Measurements from ENCODE around the gene LIFR. TPM values are rescaled to one million over a fixed set of nuclear protein-coding genes. Genes with fewer than 3 reads are reported as not detected.

The LIFR gene
- total RNA-seq, 1 experiment from 2014 or later, result 10.4 TPM

- POLR2A ChIA-PET (ENCODE audit: unreplicated experiment), result interaction anchor here (1.0 kb wide), 1 partner anchor 52 kb away, joined by 3 read pairs; no protein-coding TSS in a partner anchor
- no peak overlapping the region for H2AFZ ChIP-seq (ENCODE audit: low read length)
- intact Hi-C loops (cut with micrococcal nuclease), result loop anchor here (1.0 to 5.0 kb wide), 3 partner anchors 48 to 208 kb away; no protein-coding TSS in a partner anchor
Observed at GRCh38 chr5:38598994-38599617, 42.7 kb upstream of the LIFR start.

DNA sequence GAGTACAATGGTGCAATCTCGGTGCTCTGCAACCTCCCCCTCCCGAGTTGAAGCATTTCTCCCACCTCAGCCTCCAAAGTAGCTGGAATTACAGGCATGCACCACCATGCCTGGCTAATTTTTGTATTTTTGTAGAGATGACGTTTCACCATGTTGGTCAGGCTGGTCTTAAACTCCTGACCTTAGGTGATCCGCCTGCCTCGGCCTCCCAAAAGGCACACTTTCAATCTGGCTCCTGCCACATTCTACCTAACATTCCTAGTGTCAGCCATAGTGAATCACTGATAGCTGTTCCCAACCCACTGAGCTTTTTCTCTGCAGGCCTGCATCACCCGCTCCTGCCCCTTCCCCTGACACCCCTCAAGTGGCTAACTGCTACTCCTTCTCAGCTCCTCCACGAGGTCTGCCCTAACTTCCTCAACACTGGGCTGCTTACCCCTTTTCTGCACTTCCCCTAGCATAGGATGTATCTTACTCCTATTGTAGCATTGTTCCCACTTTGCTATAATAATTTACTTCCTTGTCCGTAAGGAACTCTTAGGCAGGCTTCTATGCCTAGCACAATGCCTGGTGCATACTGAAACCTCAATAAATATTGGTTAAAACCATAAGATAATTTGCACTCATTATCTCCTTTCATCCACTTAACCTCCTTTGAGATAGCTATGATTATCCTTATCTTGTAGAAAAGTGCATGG is 42.0 kb upstream of the LIFR start:
- H3K9me2 ChIP-seq (replicated peaks; ENCODE audit: low read length), result no peaks in the 10 kb centered on the region
- no peak overlapping the region for H3K9ac ChIP-seq (ENCODE audit: low read length)
- H3F3A ChIP-seq (ENCODE audit: low read length, unreplicated experiment), result peaks cover 4% of the 10 kb centered on the region
- DNase-seq, result no peak
- H3K4me1 ChIP-seq (ENCODE audit: insufficient read depth, low read length), result peaks cover 58% of the 10 kb centered on the region
- intact Hi-C loops (cut with micrococcal nuclease), result loop anchor here (2.0 to 5.0 kb wide), 2 partner anchors 48 to 209 kb away; no protein-coding TSS in a partner anchor
- no peaks in the 10 kb centered on the region for H3K27me3 ChIP-seq (ENCODE audit: low read length)
- peak overlapping the region; percentile 37 for H3K4me2 ChIP-seq (ENCODE audit: low read length)
- H2AFZ ChIP-seq (ENCODE audit: low read length), result no peak overlapping the region
- H4K20me1 ChIP-seq (ENCODE audit: low read length), result no peaks in the 10 kb centered on the region
- no peak overlapping the region for H3K4me3 ChIP-seq (ENCODE audit: low read length)
- ChIA-PET CTCF (interaction anchor here (1.1 kb wide), 2 partner anchors 62 to 156 kb away, joined by 3 to 4 read pairs; no protein-coding TSS in a partner anchor), POLR2A (ENCODE audit: unreplicated experiment) (interaction anchor here (1.0 kb wide), 1 partner anchor 51 kb away, joined by 3 read pairs; no protein-coding TSS in a partner anchor)
- ATAC-seq, result peak; percentile 52
- BruUV-seq (replicated peaks), result no TSS peak
- H3K27ac ChIP-seq (ENCODE audit: low read length), result peak overlapping the region; percentile 9
- H3K79me2 ChIP-seq (ENCODE audit: low read length), result no peaks in the 10 kb centered on the region
- no peaks in the 10 kb centered on the region for H3K9me3 ChIP-seq (ENCODE audit: low read length)
- no peaks in the 10 kb centered on the region for H3K36me3 ChIP-seq (ENCODE audit: low read depth, low read length)
- TF ChIP-seq, protein P1, sequence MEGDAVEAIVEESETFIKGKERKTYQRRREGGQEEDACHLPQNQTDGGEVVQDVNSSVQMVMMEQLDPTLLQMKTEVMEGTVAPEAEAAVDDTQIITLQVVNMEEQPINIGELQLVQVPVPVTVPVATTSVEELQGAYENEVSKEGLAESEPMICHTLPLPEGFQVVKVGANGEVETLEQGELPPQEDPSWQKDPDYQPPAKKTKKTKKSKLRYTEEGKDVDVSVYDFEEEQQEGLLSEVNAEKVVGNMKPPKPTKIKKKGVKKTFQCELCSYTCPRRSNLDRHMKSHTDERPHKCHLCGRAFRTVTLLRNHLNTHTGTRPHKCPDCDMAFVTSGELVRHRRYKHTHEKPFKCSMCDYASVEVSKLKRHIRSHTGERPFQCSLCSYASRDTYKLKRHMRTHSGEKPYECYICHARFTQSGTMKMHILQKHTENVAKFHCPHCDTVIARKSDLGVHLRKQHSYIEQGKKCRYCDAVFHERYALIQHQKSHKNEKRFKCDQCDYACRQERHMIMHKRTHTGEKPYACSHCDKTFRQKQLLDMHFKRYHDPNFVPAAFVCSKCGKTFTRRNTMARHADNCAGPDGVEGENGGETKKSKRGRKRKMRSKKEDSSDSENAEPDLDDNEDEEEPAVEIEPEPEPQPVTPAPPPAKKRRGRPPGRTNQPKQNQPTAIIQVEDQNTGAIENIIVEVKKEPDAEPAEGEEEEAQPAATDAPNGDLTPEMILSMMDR (conservative IDR thresholded peaks at IDR 0.05; ENCODE audit: low read depth, low read length), result no peak
- TF ChIP-seq EZH2phosphoT487 (IDR thresholded peaks at IDR 0.05; ENCODE audit: borderline replicate concordance, low read length) (no peak), EZH2 (IDR thresholded peaks at IDR 0.05; ENCODE audit: low read length, unreplicated experiment) (no peak)

More at GRCh38 chr5:38598994-38599617, 42.7 kb upstream of the LIFR start:
- no peaks in the 10 kb centered on the region for H3K79me2 ChIP-seq (ENCODE audit: low read length)
- H3K9me3 ChIP-seq (ENCODE audit: low read length), result no peaks in the 10 kb centered on the region
- ATAC-seq, result peak; percentile 89
- no peaks in the 10 kb centered on the region for H3K9me2 ChIP-seq (replicated peaks; ENCODE audit: low read length)
- peak overlapping the region; percentile 37 for H3K4me2 ChIP-seq (ENCODE audit: low read length)
- DNase-seq, result peak; percentile 92
- no peaks in the 10 kb centered on the region for H4K20me1 ChIP-seq (ENCODE audit: low read length)
- CTCF ChIA-PET, result interaction anchor here (1.1 kb wide), 2 partner anchors 61 to 157 kb away, joined by 3 to 4 read pairs; no protein-coding TSS in a partner anchor
- no peaks in the 10 kb centered on the region for H3K36me3 ChIP-seq (ENCODE audit: low read depth, low read length)
- H3K4me1 ChIP-seq (ENCODE audit: insufficient read depth, low read length), result peaks cover 63% of the 10 kb centered on the region
- no peaks in the 10 kb centered on the region for H3K27me3 ChIP-seq (ENCODE audit: low read length)
- H3F3A ChIP-seq (ENCODE audit: low read length, unreplicated experiment), result peaks cover 4% of the 10 kb centered on the region
- no peak overlapping the region for H3K9ac ChIP-seq (ENCODE audit: low read length)
- TF ChIP-seq, protein P1 (conservative IDR thresholded peaks at IDR 0.05; ENCODE audit: low read depth, low read length), result no peak
- TF ChIP-seq EZH2phosphoT487 (IDR thresholded peaks at IDR 0.05; ENCODE audit: borderline replicate concordance, low read length) (no peak), EZH2 (IDR thresholded peaks at IDR 0.05; ENCODE audit: low read length, unreplicated experiment) (no peak)
- BruUV-seq (replicated peaks), result no TSS peak
- H3K27ac ChIP-seq (ENCODE audit: low read length), result peak overlapping the region; percentile 34
- no peak overlapping the region for H3K4me3 ChIP-seq (ENCODE audit: low read length)

Data from PC-3 (cell line).